ENCODE measurements around the gene SLC25A38.
A peak's percentile ranks its signal among the peaks of the same experiment; 100 is the strongest.
"Not testable (repeated sequence)": the region's sequence is repeated elsewhere in the genome, so short reads cannot be mapped to it uniquely, and the experiment has no call there.

SLC25A38 gene

GRCh38 chr3:39408493-39409372 lies 25.6 kb downstream of the SLC25A38 start:
- DNase-seq: no peak

DNA sequence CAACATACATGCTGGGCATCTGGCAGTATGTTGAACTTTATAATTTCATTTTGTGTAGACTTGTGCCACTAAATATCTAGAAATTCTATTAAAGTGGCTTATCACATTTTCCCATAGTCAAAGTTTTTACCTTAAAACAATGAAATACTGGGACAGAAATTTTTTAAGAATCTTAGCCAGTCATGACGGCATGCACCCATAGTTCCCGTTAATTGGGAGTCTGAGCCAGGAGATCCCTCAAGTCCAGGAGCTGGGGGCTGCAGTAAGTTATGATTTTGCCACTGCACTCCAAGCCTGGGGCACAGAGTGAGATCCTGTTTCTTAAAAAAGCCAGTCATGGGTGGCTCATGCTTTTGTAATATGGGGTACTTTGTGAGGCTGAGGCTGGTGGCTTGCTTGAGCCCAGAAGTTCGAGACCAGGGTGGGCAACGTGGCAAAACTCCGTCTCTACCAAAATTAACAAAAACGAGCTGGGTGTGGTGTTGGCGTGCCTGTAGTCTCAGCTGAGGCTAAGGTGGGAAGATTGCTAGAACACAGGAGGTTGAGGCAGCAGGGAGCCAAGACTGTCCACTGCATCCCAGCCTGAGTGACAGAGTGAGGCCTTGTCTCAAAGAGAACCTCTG lies 26.5 kb downstream of the SLC25A38 start:
- no peak for DNase-seq

- no peak for DNase-seq
Measured at GRCh38 chr3:39410893-39411292, 27.7 kb downstream of the SLC25A38 start.

- DNase-seq: no peak
Measured at GRCh38 chr3:39412668-39413260, 29.6 kb downstream of the SLC25A38 start.

DNA sequence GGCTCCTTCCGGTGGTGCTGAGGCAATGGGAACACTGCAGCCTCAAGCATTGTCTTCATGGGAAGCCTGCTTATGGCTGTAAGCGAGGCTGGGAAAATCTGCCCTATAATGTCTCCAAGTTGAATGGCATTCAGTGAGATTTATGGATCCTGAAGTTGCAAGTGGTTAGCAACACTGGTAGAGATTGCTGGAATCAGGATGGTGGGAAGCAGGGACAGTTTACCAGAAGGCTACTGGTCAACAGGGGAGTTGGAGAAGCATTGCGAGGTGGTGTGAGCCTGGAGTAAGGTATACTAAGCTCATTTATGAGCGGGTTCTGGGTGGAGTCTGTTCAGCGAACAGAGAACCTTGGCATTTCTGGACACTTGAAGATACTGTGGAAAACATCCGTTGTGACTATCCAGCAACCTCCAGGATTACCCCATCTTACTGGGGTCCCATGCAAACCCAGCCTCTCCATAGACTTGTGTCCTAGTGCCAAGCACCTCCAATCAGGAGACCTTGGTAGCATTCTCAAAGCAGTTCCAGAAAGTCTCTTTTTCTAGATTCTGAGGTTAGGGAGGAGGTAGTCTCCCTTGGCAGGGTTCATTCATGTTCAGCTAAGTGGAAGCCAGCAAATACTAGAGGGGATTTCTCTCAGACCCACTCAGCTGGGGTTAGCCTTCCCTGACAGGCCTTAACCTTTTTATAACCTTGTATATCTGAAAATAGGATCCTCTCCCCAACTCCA lies 30.7 kb downstream of the SLC25A38 start:
- DNase-seq: no peak

DNA sequence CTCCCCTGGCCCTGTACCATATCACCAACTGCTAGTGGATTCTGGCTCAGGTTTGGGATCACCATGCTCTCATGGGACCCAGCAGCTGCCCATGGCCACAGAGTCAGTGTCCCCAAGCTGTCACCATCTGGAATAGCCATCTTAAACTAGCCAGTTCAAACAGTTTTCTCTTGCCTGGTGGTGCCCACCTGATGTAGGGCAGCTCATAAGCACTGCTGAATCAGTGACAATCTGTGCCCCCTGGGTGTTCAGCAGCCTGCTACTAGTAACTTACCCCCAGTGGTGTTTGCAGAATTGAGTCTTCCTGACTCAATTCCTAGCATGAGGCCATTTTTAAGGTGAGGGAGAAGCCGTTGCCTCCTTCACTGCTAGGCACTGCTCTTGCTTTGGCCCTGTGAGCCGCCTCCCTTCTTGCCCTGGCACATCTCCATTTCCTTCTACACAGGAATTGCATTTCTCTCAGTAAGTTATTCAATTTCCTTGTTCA lies 31.3 kb downstream of the SLC25A38 start:
- no peak for DNase-seq

- not testable (repeated sequence) for DNase-seq
Measured at GRCh38 chr3:39415302-39415701, 32.1 kb downstream of the SLC25A38 start.

DNA sequence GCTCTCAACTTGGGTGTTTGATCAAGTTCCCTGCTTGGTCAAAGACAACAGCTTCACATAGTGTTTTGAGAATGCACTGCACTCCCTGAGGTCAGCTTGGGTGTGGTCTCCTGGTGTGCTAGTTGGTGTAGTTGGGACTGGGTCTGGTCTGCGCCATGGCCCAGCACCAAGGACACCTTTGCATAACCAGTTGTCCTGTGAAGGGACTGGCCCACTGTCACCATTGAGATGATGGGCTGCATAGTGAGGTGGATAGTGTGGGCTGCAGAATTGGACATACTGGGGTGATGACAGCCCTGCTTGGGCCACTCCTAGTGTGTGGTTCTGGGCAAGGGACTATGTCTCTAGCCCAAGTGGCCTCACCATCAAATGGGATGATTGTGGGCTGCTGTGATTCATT lies 32.8 kb downstream of the SLC25A38 start:
- DNase-seq: no peak

DNA sequence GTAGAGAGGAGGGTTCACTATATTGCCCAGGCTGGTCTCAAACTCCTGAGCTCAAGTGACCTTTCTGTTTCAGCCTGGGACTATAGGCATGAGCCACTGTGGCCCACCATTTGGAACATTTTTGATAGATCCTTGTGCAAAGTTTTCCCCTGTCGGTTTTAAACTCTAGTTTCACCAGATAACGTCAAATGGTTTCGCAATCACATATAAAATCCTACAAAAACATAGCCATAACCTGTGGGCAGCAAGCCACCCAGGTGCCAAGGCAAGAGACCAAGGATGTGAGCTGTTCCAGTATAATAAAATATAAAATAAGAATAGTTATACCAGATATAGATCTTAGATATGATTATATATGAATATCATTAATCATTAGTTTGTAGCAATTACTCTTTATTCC lies 33.8 kb downstream of the SLC25A38 start:
- not testable (repeated sequence) for DNase-seq

GRCh38 chr3:39418556-39419225 lies 35.5 kb downstream of the SLC25A38 start:
- DNase-seq: not testable (repeated sequence)

- DNase-seq: no peak
Measured at GRCh38 chr3:39419742-39420315, 36.7 kb downstream of the SLC25A38 start.

DNA sequence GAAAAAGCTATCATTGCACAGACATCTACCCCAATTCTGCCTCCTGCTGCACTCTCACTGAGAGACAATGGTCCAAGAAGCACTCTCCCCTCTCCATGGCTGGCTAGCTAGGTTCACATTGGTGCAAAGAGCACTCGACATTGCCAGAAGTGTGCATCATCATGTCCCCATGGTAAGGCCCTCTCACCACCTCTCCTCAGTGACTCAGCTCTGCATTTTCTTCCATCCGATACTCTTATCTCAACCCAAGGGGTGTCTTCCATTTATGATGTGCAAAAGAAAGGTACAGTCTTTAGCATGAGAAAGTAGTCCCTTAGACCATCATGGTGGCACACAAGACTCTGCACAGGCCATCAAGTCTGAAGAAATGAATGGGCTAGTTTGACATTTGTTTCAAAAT lies 37.4 kb downstream of the SLC25A38 start:
- DNase-seq: no peak

GRCh38 chr3:39423436-39423970 lies 40.3 kb downstream of the SLC25A38 start:
- no peak for DNase-seq

- no peak for DNase-seq
Measured at GRCh38 chr3:39426312-39426711, 43.1 kb downstream of the SLC25A38 start.

DNA sequence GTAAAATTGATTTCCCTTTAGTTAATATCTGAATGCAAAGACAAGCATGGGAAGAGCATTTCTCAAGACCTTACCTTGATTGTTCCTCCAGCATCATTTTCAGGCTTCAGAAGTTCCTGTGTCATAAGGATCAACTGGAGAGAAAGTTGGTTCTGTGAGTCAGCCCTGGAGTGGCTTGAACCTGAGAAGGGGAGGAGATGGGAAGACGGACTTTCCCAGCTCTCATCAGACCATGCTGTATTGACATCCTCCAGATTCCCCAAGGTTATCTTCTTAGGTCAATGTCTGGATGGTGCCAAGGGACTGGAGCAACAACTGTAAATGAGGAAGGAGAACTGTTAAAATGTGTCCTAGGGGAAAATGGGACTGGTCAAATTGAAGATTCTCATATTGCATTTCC lies 44.3 kb downstream of the SLC25A38 start:
- no peak for DNase-seq

GRCh38 chr3:39428745-39429201 lies 45.6 kb downstream of the SLC25A38 start:
- DNase-seq: no peak

- DNase-seq: no peak
Measured at GRCh38 chr3:39429466-39429865, 46.3 kb downstream of the SLC25A38 start.

DNA sequence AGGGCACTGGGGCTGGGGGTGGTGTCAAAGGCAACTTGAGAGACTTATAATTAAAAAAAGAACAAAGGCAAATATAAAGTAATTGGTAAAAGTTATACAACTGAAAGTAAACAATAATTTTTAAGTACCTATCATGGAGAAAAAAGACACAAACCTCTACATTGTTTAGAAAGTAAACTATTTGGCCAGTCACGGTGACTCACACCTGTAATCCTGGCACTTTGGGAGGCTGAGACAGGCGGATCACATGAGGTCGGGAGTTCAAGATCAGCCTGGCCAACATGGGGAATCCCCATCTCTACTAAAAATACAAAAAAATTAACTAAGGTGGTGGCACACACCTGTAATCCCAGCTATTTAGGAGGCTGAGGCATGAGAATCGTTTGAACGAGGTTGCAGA lies 49.2 kb downstream of the SLC25A38 start:
- no peak for DNase-seq

- peak; percentile 6 for DNase-seq
Measured at GRCh38 chr3:39433642-39434041, 50.5 kb downstream of the SLC25A38 start.

DNA sequence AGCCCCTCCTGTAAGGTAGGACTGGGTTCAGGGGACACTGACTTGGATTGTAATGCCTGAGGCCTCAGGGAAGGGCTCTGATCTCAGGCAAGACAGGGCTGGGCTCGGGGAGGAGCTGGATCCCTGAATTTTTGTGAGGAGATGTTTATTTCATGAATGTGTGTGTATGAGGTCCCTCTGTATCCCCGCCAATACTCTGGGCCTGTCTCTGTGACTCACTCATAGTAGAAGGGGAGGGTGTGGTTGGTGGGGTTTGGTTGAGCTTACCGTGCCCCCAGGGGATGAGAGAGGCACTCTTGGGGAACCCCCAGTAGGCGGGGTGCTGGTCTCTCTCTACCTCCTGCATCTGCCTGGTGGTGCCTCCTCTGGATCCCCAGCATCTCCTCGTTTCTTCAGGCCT lies 51.4 kb downstream of the SLC25A38 start:
- DNase-seq: no peak

- DNase-seq: no peak
Measured at GRCh38 chr3:39435006-39435748, 52.0 kb downstream of the SLC25A38 start.
